KBM-7 (cell line): ENCODE data around the gene CMIP.
"Not testable (repeated sequence)": the region's sequence is repeated elsewhere in the genome, so short reads cannot be mapped to it uniquely, and the experiment has no call there.

Experiments
- DNase-seq: peaks from one replicate; pipeline ENCODE4 v3.0.0-alpha.2; 2015
- in situ Hi-C: fragments of 300-500 bp; cut with MboI; formaldehyde crosslinking; loops from 2 replicates; pipeline ENCODE4 v1.14.3; 2020; ENCODE audit warnings: low sequenced_read_pairs, low pct_unique_long_range_greater_than_20kb, mixed read lengths

Gene CMIP

DNA sequence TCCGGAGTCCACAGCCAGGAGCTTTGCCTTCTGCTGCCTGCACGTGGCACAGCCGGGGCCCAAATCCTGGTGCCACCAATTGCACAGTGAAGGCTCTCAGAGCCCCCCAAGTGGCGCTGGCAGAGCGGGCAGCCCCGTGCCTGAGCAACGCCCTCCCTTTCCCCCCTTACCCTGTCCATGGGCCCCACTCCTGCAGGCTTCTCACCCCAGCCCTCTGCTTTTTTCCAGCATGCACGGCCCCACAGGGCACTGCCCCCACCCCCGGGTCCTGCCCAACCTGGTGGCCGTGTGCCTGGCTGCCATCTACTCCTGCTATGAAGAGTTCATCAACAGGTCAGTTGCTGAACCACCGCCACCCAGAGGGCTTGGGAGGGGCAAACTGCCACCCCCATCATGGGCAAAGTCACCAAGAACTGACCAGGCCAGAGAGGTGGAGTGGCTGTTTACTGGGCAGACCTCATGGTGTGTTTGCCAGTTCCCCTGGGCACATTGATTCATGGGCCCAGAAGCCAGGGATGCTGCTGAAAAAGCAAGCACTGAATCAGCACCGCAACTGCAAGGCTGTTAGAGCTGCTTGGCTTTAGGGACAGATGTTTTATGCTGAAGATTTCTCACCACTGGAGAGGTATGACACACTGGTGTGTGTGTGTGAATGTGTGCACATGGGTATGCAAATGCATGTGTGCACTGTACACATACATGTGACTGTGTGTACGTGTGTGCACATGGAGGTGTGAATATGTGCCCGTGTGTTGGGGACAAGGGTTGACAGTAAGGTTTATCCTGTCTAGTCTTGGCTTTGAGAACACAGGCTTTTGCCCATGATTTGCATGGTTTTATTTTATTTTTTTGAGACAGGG is 227.4 kb downstream of the CMIP start:
- in situ Hi-C loops: no loop called here
- no peak for DNase-seq

GRCh38 chr16:81673432-81673831 is 228.8 kb downstream of the CMIP start:
- in situ Hi-C loops: no loop called here
- no peak for DNase-seq

DNA sequence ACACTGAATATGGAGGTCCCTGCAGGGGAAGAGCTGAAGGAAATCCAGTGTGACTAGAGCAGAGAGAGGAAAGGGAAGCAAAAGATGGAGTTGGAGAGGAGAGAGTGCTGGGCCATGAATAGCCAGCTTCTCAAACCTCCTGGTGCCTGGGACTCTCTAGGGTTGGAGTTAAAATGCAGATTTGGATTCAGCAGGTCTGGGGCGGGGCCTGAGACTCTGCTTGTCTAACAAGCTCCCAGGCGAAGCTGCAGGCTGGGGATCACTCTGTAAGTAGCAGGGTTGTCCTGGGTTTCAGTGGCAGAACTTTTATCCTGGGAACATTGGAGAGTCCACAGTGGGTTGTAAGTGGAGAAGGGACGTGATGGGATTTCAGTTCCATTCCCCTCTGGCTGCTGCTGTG is 231.1 kb downstream of the CMIP start:
- in situ Hi-C loops: no loop called here

DNA sequence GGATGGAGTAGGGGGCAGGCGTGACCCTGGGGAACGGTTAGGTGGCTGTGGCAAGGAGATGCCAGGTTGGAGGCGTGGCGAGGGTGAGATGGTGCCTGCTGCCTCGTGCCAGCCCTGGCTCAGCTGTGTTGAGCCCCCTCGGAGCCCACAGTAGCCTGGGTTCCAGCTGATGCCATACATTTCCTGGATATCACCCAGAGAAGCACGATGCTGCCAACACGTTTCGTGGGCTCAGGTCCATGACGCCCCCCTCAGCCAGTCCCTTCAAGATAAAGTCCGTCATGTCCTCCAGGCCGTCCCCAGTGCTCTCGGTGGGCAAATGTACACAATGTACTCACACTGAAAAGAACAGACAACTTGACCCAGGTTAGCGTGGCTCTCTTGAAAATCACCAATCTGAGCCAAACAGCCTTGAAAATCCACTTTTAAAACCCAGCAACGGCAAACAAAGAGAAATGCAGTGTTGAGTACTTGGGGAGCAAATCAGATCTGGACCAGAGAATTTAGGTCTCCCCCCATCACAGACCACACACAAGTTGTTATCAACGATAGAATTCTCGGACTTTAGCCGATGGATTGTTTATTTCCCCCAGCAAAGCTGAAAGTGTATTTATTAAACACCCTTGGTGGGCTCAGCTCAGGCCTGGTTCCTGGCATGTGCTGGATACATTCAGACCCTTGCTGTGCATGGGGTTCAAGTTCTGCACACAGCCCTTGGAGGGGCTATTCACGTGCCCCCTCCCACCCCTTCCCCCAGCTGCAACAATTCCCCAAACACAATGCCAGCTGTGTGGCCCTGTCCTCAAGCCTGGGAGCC is 231.7 kb downstream of the CMIP start:
- in situ Hi-C loops: no loop called here
- no peak for DNase-seq

More for the DNA sequence above, 231.1 kb downstream of the CMIP start:
- no peak for DNase-seq

DNA sequence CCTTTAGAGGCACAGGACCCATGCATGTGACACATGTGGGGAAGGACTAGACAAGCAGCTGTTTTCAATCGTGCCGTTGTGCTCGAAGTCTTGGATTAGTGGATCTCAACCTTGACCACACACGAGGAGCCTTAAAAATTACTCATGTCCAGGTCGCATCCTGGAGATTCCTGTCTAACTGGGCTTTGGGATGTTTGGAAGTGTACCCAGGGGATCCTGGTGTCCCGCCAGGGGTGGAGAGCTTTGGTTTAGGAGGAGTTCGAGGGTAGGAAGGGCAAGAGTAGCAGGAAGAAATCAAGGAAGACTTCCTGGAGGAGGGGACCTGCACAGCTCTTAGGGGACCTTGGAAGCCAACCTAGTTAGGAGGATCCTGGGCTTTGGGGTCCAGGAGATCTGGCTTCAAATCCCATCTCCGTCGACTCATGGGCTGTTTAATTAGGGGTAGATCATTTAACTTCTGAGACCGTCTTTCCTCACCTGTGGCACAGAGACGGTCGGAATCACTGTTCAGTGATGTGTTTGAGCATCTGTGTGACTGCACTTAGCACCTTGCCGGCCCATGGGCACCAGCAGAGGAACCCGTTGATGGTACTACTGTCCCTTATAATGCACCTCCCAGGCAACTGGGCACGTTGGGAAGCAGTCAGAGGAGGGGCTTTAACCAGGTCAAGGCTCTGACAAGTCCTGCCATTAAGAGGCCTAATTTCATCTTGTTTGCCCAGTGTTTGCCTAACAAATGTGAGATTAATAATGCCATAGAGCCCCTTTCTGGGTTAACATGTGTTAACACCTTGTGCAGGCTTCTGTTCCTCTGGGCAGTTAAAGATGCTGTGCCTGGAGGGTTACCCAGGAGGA is 232.5 kb downstream of the CMIP start:
- in situ Hi-C loops: no loop called here
- DNase-seq: no peak

DNA sequence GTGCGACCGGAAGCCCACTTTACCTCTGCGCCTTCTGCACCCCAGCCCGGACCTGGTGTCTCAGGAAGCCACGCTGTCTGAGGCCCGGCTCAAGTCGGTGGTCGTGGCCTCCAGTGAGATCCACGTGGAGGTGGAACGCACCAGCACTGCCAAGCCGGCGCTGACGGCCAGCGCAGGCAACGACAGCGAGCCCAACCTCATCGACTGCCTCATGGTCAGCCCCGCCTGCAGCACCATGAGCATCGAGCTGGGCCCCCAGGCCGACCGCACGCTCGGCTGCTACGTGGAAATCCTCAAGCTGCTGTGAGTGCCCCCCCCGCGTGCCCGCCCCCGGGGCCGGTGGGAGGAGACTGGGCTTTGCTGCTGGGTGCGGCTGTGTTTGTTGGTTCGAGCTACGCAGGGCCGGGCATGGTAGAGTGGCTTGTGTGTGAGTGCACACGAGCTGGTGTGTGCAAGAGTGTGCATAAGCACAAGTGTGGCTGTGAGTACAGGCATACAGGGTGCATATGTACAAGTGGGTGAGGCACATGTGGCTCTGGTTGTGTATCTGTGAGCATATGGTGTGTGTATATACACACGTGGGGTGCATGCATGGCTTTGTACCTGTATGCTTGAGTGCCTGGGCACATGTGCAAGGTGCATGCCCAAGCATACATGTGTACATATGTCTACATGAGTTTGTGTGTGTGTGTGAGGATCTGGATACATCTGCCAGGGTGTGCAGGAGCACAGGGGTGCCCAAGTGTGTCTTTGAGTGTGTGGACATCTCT is 233.9 kb downstream of the CMIP start:
- no peak for DNase-seq
- in situ Hi-C loops: no loop called here

- in situ Hi-C loops: no loop called here
- DNase-seq: no peak
Observed at GRCh38 chr16:81679721-81680430, 235.3 kb downstream of the CMIP start.

- in situ Hi-C loops: no loop called here
- no peak for DNase-seq
Observed at GRCh38 chr16:81680444-81681275, 236.1 kb downstream of the CMIP start.

- DNase-seq: no peak
- in situ Hi-C loops: no loop called here
Observed at GRCh38 chr16:81681311-81681710, 236.7 kb downstream of the CMIP start.

- in situ Hi-C loops: no loop called here
- DNase-seq: no peak
Observed at GRCh38 chr16:81684242-81684837, 239.7 kb downstream of the CMIP start.

DNA sequence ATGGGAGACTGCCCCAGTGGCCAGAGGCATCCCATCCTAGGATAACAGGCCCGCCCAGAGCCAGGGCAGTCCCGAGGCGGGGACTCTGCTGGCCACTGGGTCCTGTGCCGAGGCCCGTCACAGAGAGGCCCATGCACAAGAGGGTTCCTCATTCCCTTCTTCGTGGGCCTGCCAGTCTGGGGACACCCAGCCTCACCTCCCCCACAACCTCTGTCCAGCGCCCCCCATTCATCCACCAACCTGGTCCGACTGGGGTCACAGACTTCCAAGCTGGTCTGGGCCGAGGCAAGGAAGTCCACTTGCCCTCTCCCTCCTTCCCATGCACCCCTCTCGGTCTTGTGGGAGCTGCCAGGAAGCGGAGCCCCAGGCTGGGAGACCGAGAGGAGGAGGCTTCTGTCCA is 240.3 kb downstream of the CMIP start:
- in situ Hi-C loops: no loop called here
- DNase-seq: no peak

- in situ Hi-C loops: no loop called here
- no peak for DNase-seq
Observed at GRCh38 chr16:81686391-81687130, 242.0 kb downstream of the CMIP start.

DNA sequence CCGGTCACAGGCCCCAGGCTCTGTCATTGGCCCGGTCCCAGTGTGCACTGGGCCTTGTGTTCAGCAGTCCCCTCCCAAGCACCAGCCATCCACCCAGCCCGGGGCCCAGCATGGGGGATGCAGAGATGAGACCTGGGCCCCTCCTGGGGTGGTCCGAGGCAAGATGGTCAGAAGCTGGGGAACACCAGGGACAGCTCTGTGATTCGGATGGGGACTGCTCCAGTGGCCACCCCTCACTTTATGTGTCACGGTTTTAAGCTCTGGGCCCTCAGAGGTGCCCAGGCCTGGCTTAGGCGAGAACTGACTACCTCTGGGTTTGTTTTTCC is 242.5 kb downstream of the CMIP start:
- DNase-seq: no peak
- in situ Hi-C loops: no loop called here

DNA sequence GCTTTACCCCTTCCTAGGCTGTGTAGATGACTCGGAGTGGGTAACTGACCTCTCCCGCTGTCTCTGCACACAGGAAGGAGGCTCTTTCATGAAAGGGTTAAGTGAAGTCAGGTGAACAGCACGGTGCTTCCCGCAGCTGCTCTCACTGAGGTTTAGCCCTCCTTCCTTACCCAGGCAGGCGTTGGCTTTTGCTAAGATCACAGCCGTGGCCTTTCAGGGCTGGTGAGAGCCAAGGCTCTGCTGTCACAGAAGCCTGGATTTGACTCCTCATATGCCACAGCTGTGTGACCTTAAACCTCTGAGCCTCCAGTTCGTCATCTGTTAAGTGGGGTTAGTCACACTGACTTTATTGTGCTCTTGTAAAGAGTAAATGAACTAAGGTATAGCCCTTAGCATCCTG is 243.6 kb downstream of the CMIP start:
- in situ Hi-C loops: no loop called here
- DNase-seq: no peak

DNA sequence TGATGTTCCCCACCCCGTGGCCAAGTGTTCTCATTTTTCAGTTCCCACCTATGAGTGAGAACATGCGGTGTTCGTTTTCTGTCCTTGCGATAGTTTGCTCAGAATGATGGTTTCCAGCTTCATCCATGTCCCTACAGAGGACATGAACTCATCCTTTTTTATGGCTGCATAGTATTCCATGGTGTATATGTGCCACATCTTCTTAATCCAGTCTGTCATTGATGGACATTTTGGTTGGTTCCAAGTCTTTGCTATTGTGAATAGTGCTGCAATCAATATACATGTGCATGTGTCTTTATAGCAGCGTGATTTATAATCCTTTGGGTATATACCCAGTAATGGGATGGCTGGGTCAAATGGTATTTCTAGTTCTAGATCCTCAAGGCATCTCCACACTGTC is 244.2 kb downstream of the CMIP start:
- in situ Hi-C loops, DNase-seq: not testable (repeated sequence)

DNA sequence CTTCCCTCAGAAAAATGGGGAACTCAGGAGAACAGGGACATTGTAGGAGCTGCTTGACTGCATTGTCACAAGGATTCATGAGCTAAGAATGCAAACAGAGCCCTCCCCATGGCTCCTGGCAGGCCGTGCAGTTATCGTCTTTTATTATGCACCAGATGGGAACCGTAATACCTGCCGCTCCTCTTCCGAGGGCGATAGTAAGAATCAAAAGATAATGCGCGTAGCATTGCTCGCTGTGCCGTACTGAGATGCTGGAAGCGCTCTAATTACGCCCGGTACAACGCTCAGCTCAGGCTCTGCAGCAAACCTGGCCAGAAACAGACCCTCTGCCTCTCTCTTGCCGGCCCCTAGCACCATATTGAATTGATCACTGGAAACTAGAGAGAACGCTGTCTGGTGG is 247.4 kb downstream of the CMIP start:
- no peak for DNase-seq
- in situ Hi-C loops: no loop called here

- in situ Hi-C loops: no loop called here
- no peak for DNase-seq
Observed at GRCh38 chr16:81692571-81692970, 248.0 kb downstream of the CMIP start.
